Thoracic aorta (tissue), 2 donors: ENCODE data around the gene CTAGE8. TPM values are rescaled to one million over a fixed set of nuclear protein-coding genes. Genes with fewer than 3 reads are reported as not detected.
"Not testable (repeated sequence)": the region's sequence is repeated elsewhere in the genome, so short reads cannot be mapped to it uniquely, and the experiment has no call there.

ENCODE experiments used
- ATAC-seq: fragments of 150-250 bp; one replicate; pipeline ENCODE4 v1.8.0; 2017; ENCODE audit warnings: low read depth; ENCODE audit not compliant: insufficient number of reproducible peaks, low FRiP score
- DNase-seq: peaks from one replicate; pipeline ENCODE4 v3.0.0-alpha.2; 2020; ENCODE audit warnings: low spot score
- H3K27ac ChIP-seq, 2 donors: fragments of 200-600 bp; sonication (generic); 1 replicate in 1 of 2; 2 replicates in 1 of 2; pipeline ENCODE4 v1.5.1; 2016; ENCODE audit warnings: mild to moderate bottlenecking in 2 of 2, moderate library complexity in 2 of 2
- H3K27me3 ChIP-seq: fragments of 200-600 bp; sonication (generic); replicated peaks from 2 replicates; pipeline ENCODE4 v1.6.0; 2016; ENCODE audit warnings: mild to moderate bottlenecking; ENCODE audit not compliant: insufficient read depth
- H3K36me3 ChIP-seq: fragments of 200-600 bp; sonication (generic); one replicate; pipeline ENCODE4 v1.5.1; 2016
- H3K4me1 ChIP-seq, 2 donors: fragments of 200-600 bp; sonication (generic); 1 replicate in 1 of 2; 2 replicates in 1 of 2; pipeline versions ENCODE4 v1.5.1 to v1.6.0; 2016; ENCODE audit warnings: low read depth in 2 of 2, mild to moderate bottlenecking in 1 of 2; ENCODE audit not compliant: control insufficient read depth in 1 of 2
- H3K4me3 ChIP-seq: fragments of 200-600 bp; sonication (generic); 2 replicates; pipeline ENCODE4 v1.5.1; 2016; ENCODE audit warnings: mild to moderate bottlenecking
- H3K9me3 ChIP-seq: fragments of 200-600 bp; sonication (generic); 2 replicates; pipeline ENCODE4 v1.5.1; 2016
- total RNA-seq, 2 donors: library from RNA; depleted of rRNA; stranded (reverse); fragments of >200 nt; gene quantifications; one replicate each; pipeline versions ENCODE4 v1.1.0 to v1.2.3, GENCODE V29; 2016

CTAGE8 gene
- total RNA-seq, 2 donors from 2014 or later = 2.1 TPM; not detected in 1

GRCh38 chr7:144287171-144287784 is 18.2 kb upstream of the CTAGE8 start:
- H3K27ac ChIP-seq, H3K4me1 ChIP-seq, H3K36me3 ChIP-seq, H3K4me3 ChIP-seq, DNase-seq, ATAC-seq, H3K27me3 ChIP-seq, H3K9me3 ChIP-seq: not testable (repeated sequence)

DNA sequence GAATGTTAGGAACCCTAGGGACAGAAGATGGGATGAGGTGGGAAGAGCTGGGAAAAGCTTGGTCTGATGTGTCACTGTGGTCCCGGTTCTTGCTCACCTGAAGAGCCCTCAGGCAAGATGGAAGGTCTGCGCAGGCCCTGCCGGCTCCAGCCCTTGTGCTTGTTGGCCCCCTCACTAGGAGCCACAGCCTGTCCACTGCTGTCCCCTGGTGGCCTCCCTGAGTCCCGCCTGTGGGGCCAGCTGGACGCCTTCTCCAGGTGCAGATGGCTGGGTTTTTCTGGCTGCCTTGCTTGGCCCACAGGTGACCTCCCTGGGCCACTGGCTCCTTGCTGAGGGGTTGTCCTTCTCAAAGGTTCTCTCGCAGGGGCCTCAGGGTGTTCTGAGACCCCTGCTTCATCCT is 14.6 kb upstream of the CTAGE8 start:
- not testable (repeated sequence) for H3K36me3 ChIP-seq, DNase-seq, ATAC-seq, H3K27me3 ChIP-seq, H3K9me3 ChIP-seq, H3K4me3 ChIP-seq, H3K27ac ChIP-seq, H3K4me1 ChIP-seq

GRCh38 chr7:144282490-144282889 is 13.4 kb upstream of the CTAGE8 start:
- not testable (repeated sequence) for ATAC-seq, DNase-seq

GRCh38 chr7:144281981-144282380 is 12.9 kb upstream of the CTAGE8 start:
- not testable (repeated sequence) for H3K36me3 ChIP-seq, H3K4me3 ChIP-seq, ATAC-seq, H3K4me1 ChIP-seq, H3K27ac ChIP-seq, DNase-seq, H3K9me3 ChIP-seq, H3K27me3 ChIP-seq

More at GRCh38 chr7:144282490-144282889, 13.4 kb upstream of the CTAGE8 start:
- not testable (repeated sequence) for H3K27ac ChIP-seq, H3K36me3 ChIP-seq, H3K9me3 ChIP-seq, H3K4me1 ChIP-seq, H3K4me3 ChIP-seq, H3K27me3 ChIP-seq

- H3K27ac ChIP-seq, H3K36me3 ChIP-seq, H3K9me3 ChIP-seq, H3K4me1 ChIP-seq, H3K27me3 ChIP-seq, DNase-seq, H3K4me3 ChIP-seq: not testable (repeated sequence)
- peak; percentile 8 for ATAC-seq
Observed at GRCh38 chr7:144280010-144280409, 10.9 kb upstream of the CTAGE8 start.

GRCh38 chr7:144275281-144275680 is 6.2 kb upstream of the CTAGE8 start:
- H3K9me3 ChIP-seq, H3K4me3 ChIP-seq, H3K4me1 ChIP-seq, H3K27ac ChIP-seq, H3K27me3 ChIP-seq, DNase-seq, H3K36me3 ChIP-seq, ATAC-seq: not testable (repeated sequence)

DNA sequence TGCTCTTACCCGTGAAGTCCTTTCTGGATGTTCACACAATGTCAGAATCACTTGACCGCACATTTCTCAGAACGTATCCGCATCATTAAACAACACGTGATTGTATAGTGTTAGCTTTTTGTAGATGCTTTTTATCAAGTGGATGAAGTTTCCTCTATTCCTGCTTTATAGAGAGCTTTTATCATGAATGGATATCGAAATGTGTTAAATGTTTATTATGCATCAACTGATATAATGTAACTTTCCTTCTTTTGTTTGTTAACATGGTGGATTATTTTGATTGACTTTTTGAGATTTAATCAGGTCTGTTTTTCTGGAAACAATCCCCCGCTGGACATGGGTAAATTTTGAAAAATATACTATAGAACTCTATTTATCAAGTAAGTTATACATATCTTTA is 4.4 kb downstream of the CTAGE8 start, which contains the start of gene OR2A7:
OR2A7 (minus strand) TSS at position 101 of the 400 bp plus-strand sequence. CDS start 5,164 bp downstream, outside the sequence.
- not testable (repeated sequence) for ATAC-seq, H3K9me3 ChIP-seq, H3K4me3 ChIP-seq, H3K36me3 ChIP-seq, H3K4me1 ChIP-seq, DNase-seq, H3K27me3 ChIP-seq, H3K27ac ChIP-seq

GRCh38 chr7:144262128-144262527 is 7.0 kb downstream of the CTAGE8 start:
- not testable (repeated sequence) for DNase-seq, H3K27ac ChIP-seq, H3K4me1 ChIP-seq, H3K4me3 ChIP-seq, H3K9me3 ChIP-seq, H3K36me3 ChIP-seq, H3K27me3 ChIP-seq, ATAC-seq

DNA sequence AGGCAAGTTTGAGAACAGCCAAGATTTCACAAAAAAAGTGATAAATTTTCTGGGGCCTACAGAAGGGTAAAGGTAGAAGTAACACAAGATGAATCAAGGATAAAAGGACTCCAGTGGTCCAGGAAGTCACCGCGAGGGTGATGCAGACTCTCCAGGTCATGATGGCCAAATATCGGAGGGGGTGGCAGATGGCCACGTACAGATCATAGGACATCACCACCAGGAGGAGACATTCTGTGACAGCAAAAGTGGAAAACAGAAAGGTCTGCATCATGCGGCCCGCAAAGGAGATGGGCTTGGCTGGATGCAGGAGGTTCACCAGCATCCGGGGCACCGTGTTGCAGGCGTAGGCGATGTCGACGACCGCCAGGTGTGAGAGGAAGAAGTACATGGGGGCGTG is 10.0 kb downstream of the CTAGE8 start:
- H3K4me1 ChIP-seq, H3K36me3 ChIP-seq, DNase-seq, H3K27me3 ChIP-seq, H3K9me3 ChIP-seq, H3K4me3 ChIP-seq, H3K27ac ChIP-seq, ATAC-seq: not testable (repeated sequence)
